Stimulated activated CD4-positive, alpha-beta T cell treated with anti-CD3 and anti-CD28 coated beads, Interleukin-4, amount 100 ng/mL, for 48 hours (primary cell): ENCODE data around the gene CYP27B1.

Experiments
- DNase-seq, 2 donors: peaks; one replicate each; pipeline ENCODE4 v3.0.0-alpha.2; 2020; ENCODE audit warnings: low read depth in 2 of 2

CYP27B1 gene

GRCh38 chr12:57735952-57736740, 30.7 kb downstream of the CYP27B1 start:
- DNase-seq, result no peak

GRCh38 chr12:57735198-57735855, 31.6 kb downstream of the CYP27B1 start:
- DNase-seq, result no peak

- DNase-seq, result no peak
These were observed 32.3 kb downstream of the CYP27B1 start for GRCh38 chr12:57734591-57734990.

GRCh38 chr12:57733928-57734327, 33.0 kb downstream of the CYP27B1 start:
- DNase-seq, result no peak

- DNase-seq, result no peak
These were observed 33.9 kb downstream of the CYP27B1 start for GRCh38 chr12:57732726-57733593.

GRCh38 chr12:57732270-57732669, 34.6 kb downstream of the CYP27B1 start:
- DNase-seq, result no peak

GRCh38 chr12:57731411-57732080, 35.3 kb downstream of the CYP27B1 start:
- no peak for DNase-seq

GRCh38 chr12:57730336-57731067, 36.4 kb downstream of the CYP27B1 start:
- DNase-seq, result no peak

GRCh38 chr12:57729321-57729844, 37.5 kb downstream of the CYP27B1 start:
- DNase-seq, result no peak

- DNase-seq, result no peak
These were observed 39.0 kb downstream of the CYP27B1 start for GRCh38 chr12:57727758-57728395.

- no peak for DNase-seq
These were observed 39.8 kb downstream of the CYP27B1 start for GRCh38 chr12:57726884-57727757.

- peak in 1 of 2 donors; percentile 27 for DNase-seq
These were observed 40.6 kb downstream of the CYP27B1 start for GRCh38 chr12:57726151-57726883.

- DNase-seq, result no peak
These were observed 41.1 kb downstream of the CYP27B1 start for GRCh38 chr12:57725851-57726150.

- DNase-seq, result no peak
These were observed 41.7 kb downstream of the CYP27B1 start for GRCh38 chr12:57724936-57725740.

- DNase-seq, result no peak
These were observed 42.6 kb downstream of the CYP27B1 start for GRCh38 chr12:57724003-57724935.

- DNase-seq, result no peak
These were observed 43.3 kb downstream of the CYP27B1 start for GRCh38 chr12:57723630-57723962.
